Activated CD8-positive, alpha-beta memory T cell treated with anti-CD3 and anti-CD28 coated beads for 48 hours (primary cell): ENCODE data around the gene CHN2.

Source experiments
- DNase-seq, 3 experiments: peaks; one replicate each; pipeline ENCODE4 v3.0.0-alpha.2; 2020; ENCODE audit warnings: low read depth in 2 of 3, low spot score in 2 of 3

CHN2 gene

DNA sequence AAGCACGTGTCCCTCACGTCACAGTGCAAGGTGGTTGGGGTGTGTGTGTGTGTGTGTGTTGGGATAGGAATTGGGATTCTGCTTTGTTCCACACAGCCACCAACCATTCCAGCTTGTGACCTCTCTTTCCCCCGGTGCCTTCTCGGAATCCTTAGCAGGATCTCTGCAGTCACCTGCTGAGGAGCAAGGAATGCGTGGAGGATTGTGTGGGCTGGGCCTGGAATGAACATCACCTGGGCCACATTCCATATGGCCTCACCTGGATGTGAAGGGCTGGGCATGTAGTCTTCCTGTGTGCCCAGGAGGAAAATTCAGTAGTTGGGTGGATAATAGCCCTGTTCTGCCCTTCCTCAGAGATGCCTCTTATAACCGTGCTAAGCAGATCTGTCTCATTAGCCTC, 113.8 kb downstream of the CHN2 start:
- no peak for DNase-seq

DNA sequence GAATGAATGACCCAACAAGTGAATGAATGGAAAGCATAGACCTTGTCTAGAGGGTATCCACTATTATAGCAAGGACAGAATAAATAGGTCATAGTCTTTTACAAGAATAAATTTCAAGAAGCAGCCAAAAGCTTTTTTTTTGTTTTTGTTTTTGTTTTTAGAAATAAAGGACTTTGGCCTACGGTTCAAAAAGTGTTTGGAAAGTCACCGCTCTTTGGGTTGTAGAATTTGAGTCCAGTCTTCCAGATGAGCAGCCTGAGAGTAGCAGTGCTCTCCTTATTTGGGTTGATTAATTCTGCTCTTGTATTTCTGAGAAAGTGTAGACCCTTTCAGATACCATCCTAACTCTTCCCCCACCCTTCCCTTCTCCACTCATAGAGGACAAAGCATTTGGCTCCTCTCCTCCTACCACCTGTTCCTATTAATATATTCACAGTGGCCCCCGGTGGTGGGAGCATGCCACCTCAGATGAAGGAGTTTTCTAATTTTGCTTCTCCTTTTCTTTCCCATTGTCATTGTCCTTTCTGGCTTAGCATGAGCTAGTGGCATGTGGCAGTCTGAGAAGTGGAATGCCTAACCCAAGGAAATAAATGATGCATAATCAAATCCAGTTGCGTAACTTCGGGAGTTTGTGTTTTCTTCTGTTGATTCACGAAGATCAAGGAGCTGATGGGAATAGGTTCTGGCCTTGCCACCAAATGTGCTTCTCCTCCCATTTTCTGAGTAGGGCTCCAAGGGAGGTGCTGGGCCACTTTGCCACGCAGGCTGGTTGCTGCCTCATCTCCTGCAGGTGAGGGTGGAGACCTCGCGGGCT, 114.7 kb downstream of the CHN2 start:
- no peak for DNase-seq

DNA sequence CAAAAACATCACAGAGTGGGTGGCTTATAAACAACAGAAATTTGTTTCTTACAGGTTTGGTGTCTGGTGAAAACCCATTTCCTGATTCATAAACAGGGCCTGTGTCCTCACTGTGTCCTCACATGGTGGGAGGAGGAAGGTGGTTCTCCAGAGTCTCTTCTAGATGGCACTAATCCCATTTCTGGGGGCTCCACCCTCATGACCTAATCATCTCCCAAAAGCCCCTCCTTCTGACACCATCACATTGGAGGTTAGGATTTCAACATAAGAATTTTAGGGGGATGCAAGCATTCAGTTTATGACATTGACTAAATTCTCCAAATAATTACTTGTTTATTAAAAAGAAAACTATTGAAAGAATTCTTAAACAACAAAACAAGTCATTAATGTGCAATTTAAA, 116.0 kb downstream of the CHN2 start:
- no peak for DNase-seq

DNA sequence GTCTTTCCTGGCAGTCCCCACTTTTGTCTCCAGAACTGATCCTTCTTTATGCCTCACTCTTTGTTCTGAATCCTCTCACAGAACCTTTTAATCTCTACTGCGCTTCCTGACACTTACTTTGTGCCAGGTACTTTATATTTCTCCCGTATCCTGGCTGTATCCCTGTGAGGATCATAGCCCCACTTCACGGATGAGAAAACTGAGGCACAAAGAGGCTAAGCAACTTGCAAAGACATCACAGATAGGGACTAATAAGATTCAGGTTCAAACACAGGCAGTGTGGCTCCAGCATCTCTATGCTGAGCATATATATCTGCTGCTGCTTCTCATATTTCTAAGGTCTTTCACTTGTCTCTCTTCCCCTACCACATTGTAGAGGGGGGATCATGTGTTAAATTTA, 116.7 kb downstream of the CHN2 start:
- DNase-seq, result no peak

DNA sequence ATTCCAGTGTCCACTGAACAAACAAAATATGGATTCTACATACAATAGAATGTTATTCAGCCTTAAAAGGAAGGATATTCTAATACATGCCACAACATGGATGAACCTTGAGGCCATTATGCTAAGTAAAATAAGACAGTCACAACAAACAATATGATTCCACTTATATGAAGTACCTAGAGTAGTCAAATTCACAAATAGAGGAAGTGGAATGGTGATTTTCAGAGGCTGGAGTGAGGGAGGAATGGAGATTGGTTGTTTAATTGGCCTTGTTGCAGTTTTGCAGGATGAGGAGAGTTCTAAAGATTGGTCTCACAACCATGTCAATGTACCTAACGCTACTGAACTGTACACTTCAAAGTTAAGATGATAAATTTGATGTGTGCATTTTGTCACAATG, 119.6 kb downstream of the CHN2 start:
- DNase-seq, result no peak

DNA sequence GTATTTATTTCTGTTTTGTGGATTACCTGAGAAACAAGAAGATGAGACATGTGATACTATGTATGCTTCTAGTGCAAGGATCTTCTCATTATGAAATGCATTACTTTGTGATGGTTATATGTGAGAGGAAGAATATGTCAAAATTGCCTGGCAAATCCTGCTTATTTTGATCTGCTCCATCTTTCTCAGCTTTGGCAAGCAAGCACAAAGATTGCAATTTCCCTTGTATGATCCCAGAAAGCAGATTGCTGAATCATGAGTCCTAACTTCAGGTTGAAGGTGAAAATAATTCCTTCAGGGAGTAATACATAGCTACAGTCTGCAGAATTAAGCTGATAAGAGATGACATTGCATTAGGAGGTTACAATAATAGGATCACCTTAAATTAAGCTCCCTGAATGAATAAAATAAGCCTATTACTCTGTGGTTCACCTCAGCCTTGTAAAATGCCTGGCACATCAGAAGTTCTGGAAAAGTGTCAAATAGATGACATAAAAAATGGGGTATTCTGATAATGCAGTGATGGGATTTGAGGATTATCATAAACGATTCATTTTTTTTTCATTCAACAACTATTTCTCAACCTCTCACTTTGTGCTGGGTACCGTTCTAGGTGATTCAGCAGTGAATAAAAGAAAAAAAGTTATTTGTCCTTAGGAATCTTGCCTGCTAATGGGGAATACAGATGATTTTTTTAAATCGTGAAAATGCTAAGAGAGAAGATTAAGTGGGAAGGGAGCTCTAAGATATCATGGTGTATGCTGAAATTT, 120.7 kb downstream of the CHN2 start:
- DNase-seq, result no peak

DNA sequence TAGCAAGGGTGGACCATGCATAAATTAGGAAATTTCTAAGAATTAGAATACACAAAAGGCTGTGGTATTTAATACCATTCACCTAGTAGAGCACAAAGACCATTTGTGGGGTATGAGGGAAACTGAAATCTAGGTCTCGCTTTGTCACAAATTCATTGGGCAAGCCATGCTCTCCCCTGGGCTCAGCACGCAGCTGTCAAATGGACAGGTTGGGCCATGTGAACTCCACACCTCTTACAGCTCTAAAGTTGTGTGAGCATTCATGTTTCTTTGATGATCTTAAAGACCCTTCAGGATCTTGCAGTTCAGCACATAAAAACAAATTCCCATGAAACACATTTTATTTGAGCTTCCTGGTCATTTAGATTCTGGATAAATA, 121.3 kb downstream of the CHN2 start:
- no peak for DNase-seq

DNA sequence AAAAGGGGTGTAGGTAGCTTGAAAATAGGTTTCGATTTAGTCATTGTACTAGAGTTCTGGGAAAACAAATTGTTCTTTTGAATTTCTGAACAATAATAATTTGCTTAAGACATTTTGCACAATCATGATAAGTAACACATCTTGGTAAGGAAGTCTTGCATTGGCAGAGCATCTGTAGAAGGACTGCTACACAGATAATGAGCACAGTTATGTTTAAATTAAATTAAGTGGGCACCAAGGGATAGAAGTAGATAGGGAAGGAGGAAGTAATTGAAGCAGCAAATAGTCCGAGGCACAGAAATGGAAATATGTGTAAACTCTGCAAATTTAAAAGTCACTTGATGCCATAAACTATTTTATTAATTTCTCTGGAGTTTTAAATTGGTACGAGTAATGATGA, 122.4 kb downstream of the CHN2 start:
- DNase-seq, result no peak

DNA sequence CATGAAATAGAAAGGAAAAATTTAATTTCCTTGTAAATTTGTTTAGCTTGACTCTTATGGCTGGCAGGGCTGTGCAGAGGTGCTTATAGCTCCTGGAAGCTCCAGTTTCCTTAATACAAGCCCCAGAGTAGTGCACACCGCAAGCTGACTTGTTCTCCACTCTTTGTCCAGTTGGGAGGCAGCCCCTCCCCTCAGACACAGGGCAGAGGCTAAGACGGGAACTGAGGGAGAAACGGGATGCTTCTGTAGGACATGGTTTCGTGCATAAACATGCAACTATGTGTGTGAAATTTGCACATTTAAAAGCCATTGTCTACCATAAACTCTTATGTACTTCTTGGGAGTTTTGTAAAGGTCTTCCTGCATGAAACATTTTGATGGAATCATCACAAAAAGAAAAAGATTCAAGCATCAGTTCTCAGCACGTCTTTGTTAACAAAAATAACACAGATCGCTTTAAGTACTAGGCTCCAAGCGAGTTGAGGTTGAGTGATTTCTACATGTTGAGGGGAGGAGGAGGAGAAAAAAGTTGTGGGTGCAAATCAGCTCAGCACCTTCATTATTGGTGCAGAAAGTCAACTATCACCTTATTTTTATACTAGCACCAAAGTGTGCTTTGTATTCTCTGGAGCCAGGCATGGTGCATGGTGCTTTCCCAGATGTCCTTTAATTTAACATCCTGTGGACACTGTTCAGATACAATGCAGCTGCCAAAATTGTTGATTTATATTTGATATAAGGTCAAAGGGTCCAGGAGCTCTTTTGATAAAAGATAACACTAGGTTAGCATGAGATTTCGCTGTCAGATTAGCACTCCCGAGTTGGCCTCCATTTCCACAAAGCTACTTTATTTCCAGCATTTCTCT, 124.5 kb downstream of the CHN2 start:
- no peak for DNase-seq

DNA sequence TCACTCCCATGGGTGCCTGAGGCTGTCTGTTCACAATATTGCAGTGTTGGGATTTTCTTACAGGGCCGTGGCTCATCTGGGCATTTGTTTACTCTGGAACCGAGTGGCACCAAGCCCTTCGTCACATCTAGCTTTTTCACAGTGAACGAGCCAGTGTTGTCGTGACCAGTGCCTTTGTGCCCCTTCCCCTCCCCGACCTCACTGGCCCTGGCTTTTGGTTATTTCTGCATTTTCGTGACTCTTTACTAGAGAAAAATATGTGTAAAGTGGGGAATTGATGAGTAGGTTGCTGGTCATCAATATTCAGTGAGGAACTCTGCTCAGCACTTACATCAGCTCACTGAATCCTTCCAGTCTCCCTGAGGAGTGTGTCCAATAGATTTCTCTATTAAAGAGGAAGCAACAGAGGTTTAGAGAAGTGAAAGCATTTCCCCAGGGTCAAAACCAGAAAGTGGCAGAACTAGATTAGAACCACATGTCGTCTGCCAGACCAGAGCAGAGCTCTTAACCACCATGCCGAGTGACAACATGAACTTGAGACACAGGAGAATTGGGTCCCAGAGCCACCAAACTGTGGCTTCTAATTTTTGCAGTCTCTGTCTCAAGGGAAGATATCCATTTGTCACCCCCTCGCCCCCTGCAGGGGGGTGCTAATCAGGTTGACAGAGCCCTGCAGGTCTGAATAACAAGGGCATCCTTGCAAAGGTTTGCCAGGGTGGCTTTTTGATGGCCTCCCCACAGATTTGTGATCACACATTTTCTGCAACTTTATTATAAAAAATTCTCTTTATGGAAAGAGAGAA, 125.3 kb downstream of the CHN2 start:
- no peak for DNase-seq

DNA sequence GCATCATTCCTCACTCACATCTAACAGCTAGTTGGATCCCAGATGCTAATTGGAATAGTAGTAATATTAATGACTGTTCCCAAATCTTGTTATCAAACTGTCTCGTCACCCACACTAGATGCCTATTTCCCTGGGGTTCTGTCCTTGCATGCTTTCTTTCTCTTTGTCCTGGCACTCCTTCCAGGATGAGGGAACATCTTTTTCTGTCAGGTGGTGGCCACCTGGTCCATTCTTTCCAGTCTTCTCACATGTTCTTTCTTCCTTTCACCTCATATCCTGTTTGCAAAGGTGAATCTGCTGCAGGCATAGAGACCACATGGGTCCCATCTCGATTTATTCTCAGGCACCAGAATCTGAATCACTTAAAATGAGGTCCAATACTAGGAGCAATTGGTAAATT, 126.0 kb downstream of the CHN2 start:
- DNase-seq, result no peak

DNA sequence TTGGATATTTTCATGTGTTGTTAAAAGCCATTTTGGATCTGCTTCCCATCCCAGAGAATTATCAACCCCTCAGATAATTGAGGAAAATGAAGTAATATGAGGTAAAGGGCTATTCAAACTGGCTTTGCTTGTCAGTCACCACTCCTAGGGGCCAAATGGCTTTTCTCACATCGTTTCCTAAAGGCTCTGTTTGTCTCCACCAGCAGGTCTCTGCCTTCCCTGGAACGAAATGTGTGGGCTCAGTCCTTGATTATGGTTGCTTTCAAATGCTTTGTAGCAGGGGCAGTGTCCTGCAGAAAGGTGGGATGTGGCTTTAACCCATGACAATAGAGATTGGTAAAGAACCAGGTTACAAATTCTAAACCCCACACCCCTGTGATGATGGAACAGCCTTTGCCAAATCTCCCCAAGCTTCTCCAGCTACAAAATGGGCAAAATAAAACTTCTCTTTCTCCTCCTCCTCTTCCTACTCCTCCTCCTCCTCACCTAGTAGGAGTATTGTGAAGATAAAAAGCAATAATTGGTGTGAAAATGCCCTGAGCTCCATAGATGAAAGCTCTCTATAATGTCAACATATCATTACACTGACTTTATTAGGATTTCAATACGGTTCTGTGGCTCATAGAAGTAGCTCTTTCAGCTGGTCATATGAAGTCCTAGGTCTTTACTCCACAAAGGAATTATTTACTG, 127.6 kb downstream of the CHN2 start:
- no peak for DNase-seq

DNA sequence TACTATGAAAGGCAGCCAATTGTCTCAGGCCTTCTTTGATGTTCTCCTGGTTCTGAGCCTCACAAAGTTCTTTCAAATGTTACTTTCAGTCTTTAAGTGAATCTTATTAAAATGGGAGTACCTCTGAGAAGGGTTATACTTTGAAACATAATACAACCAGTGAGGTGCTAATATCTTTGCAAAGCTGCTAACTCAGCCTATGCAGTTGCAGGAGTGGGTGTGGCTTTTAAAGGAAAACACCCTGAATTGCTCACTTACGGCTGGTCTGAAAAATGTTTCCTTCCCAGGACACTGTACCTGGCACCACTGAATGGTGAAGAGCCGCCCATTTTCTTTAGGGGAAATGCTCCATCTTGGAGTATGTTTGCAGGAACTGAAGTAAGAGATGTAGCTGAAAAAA, 130.9 kb downstream of the CHN2 start:
- DNase-seq, result no peak

DNA sequence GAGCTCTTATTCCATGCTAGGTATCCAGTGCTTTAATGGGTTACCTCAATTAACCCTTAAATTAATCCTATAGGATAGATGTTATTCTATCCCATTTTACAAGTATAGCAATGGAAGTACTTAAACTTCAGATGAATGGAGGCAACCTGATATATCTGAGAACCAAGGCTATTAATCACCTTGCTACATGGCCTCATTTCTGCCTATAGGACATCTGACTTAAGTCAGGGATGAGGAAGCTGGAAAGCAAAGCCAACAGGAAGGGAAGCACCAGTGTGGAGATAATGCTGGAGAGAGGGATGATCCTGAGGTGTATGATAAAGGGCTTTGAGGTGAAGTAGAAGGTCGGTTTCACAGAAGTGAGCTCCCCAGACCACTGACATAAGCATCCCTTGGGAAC, 132.3 kb downstream of the CHN2 start:
- no peak for DNase-seq

DNA sequence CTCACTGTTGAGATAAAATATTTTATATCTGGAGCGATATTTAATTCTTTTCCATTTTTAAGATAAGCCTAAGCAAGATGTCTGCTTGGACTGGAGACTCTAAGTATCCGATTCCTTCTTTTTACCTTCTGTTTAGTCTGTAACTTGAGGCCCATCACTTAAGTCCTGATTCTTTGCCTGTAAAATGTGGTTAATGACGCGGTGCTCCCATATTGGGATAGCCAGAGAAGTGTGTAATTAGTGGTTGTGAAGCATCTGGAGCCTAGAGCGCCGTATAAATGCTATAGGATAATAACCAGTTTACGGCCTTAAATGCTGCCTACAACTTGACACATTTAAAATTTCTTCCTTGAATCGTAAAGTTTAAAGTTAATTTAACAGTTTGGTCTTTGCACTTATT, 132.9 kb downstream of the CHN2 start:
- DNase-seq, result no peak

DNA sequence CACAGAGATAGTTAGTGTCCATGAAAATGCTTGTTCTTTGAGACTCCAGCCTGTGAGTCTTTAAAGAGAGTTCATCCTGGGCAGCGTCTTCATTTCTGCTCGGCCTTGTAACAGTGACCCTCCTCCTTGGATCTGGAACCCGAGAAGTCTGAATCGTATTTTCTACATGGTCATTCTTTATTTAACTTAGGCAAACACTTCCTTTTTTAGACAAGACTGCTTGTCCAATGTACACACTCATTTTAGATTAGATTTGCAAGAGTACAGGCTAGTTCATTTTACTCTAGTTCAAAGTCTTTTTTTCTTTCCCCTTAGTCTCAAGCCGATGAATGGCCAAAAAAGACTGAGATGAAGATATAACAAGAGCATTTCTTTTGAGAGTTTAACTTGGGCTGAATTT, 133.5 kb downstream of the CHN2 start:
- no peak for DNase-seq

DNA sequence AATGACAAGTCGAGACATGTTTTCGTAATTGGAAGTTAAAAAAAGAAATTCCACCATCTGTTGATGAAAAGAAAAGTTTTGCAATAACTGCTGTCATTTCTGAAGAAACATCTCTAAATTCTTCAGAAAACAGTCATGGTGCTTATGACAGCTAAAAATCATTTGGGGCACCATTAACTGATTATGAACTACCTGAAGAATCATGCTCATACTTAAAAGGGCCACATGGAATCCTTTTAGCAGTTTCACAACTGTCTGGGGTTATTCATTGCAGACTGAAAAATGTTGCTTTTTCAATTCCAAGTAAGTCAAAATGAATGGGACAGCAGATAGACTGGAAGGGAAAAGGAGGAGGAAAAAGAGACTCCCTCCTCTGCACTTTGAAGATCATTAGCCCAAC, 134.2 kb downstream of the CHN2 start:
- no peak for DNase-seq

DNA sequence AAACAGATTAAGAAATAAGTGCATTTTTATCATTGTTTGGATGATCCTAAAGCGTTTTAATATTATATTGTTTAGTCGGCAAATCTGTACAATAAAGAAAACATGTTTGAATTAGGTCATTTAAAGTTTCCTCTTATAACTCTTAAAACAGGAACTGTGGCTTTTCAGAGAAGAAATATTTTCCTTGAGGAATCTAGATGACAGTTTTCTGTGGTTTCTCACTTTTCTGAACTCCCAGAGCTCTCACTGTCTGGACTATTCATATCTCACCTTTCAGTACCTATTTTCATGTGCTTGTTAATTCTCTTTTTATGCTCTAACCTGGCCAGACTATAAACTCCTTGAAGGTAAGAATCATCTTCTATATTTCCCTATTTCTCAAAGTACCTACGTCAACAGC, 135.1 kb downstream of the CHN2 start:
- no peak for DNase-seq

DNA sequence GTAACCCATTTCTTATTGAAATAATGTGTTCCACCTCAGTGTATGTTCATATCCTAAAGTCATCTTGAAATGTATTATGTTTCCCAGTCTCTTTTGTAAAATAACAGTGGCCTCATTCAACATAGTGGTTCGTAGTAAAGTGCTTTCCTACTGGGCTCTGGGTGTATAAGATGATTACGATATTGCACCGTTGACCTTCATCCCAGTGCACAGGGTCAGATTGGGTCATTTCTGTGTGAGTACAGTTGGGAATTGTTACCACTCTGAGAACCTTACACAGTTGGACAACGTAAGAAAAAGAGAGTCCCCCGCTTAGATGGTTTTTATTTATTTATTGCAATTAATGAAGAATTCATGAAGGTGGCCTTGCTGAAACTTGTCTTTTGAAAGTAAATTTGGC, 135.6 kb downstream of the CHN2 start:
- DNase-seq, result no peak

DNA sequence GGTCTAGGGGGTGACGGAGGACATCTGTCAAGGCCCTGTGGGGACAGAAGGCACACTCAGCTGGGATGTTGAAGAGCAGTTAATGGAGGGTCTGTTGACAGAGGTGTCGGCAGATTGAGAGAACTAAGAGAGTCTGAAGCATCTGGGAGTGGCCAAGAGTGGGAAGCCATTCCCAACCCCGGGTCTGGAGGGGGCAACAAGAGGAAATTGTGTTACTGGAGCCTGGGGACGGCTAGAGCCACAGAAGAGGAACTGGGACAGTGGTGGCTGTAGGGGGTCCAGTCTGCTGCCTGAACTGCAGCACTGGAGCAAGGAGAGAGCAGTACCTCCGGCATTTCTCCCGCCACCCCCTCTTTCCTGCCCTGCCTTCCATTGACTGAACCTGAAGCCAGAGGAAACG, 136.6 kb downstream of the CHN2 start:
- DNase-seq, result no peak
